ENCODE results near the gene OR51B2. TPM values are rescaled to one million over a fixed set of nuclear protein-coding genes. Genes with fewer than 3 reads are reported as not detected.
A peak's percentile ranks its signal among the peaks of the same experiment; 100 is the strongest.
"Not testable (repeated sequence)": the region's sequence is repeated elsewhere in the genome, so short reads cannot be mapped to it uniquely, and the experiment has no call there.

OR51B2 gene
- total and polyA plus RNA-seq, 2 donors (not counting 1 experiment from before 2014, with no cell fraction given) = not detected

DNA sequence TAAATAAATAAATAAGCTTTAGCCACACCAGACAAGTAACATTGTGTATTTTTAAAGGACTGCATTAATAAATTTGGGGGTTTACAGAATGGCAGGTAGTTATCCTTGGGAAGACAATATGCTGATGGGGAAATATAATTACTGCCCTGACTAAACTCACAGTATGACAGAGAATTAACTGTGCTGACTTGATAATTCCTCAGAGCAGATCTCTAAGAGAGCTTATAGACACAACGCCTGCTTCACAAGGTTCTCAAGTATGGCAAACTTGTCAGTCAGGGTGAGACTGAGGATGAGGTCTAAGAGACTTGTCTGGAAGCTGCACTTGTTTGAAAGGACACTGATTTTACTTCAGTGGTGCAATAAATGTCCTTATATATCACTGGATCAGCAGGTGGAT lies 25.6 kb downstream of the OR51B2 start:
- H3K79me2 ChIP-seq (ENCODE audit: control insufficient read depth, insufficient read depth, low read length) = no peaks in the 10 kb centered on the region
- no peak overlapping the region for H3K4me2 ChIP-seq (ENCODE audit: extremely low read depth, insufficient read depth, low read length)
- H3K9me3 ChIP-seq (ENCODE audit: control insufficient read depth, insufficient read depth, low read depth, low read length) = no peaks in the 10 kb centered on the region
- no peak for DNase-seq (ENCODE audit: low read depth in 2 of 2)
- no peaks in the 10 kb centered on the region for H3K27me3 ChIP-seq (ENCODE audit: control insufficient read depth, insufficient read depth, low read length)
- no peak overlapping the region for H3K9ac ChIP-seq (ENCODE audit: insufficient read depth, low read length)
- no peak overlapping the region for H2AFZ ChIP-seq (ENCODE audit: low read length)
- H4K20me1 ChIP-seq (ENCODE audit: control insufficient read depth, extremely low read depth, insufficient read depth, low read length) = no peaks in the 10 kb centered on the region
- H3K4me1 ChIP-seq (ENCODE audit: control insufficient read depth, extremely low read depth, insufficient read depth, low read length) = peaks cover 2% of the 10 kb centered on the region
- TF ChIP-seq, protein P1, sequence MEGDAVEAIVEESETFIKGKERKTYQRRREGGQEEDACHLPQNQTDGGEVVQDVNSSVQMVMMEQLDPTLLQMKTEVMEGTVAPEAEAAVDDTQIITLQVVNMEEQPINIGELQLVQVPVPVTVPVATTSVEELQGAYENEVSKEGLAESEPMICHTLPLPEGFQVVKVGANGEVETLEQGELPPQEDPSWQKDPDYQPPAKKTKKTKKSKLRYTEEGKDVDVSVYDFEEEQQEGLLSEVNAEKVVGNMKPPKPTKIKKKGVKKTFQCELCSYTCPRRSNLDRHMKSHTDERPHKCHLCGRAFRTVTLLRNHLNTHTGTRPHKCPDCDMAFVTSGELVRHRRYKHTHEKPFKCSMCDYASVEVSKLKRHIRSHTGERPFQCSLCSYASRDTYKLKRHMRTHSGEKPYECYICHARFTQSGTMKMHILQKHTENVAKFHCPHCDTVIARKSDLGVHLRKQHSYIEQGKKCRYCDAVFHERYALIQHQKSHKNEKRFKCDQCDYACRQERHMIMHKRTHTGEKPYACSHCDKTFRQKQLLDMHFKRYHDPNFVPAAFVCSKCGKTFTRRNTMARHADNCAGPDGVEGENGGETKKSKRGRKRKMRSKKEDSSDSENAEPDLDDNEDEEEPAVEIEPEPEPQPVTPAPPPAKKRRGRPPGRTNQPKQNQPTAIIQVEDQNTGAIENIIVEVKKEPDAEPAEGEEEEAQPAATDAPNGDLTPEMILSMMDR (conservative IDR thresholded peaks at IDR 0.05 in 1 of 2, IDR thresholded peaks at IDR 0.05 in 1 of 2; ENCODE audit: low read depth in 1 of 2, low read length in 2 of 2) = no peak
- TF ChIP-seq EZH2 (IDR thresholded peaks at IDR 0.05; ENCODE audit: low read length, missing control alignments) = no peak
- H3K27ac ChIP-seq (ENCODE audit: insufficient read depth, low read length) = no peak overlapping the region
- H3K36me3 ChIP-seq (ENCODE audit: control insufficient read depth, insufficient read depth, low read length) = no peaks in the 10 kb centered on the region
- no peak overlapping the region for H3K4me3 ChIP-seq (replicated peaks in 1 of 4; ENCODE audit: control extremely low read depth in 1 of 4, insufficient read depth in 1 of 4, low read depth in 3 of 4, low read length in 4 of 4)

DNA sequence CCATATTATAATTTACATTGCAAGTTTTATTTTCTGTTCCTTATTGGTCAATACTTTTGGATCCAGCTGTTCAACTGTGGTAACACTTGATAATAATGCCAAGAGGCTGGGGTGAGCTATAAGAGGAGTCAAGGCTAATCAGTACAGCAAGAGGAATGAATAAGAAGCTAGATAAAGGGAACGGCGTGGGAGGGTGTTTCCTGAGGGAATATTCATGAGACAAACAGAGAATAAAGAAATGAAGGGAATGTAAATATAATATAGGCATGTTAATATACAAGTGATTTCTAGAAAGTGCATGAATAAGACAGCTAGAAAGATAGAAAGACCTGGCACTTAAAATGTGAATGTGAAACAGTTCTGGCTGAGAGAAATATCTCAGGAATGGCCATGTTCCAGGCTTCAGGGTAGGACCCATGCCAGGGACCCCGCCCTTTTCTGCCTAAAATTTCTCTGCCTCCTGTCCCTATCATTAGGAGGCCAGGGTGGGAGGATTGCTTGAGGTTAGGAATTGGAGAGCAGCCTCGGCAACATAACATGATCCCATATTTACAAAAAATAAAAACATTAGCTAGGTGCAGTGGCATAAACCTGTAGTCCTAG lies 26.3 kb downstream of the OR51B2 start:
- Histone ChIP-seq H3K36me3 (ENCODE audit: control insufficient read depth, insufficient read depth, low read length) (no peaks in the 10 kb centered on the region), H3K9me3 (ENCODE audit: control insufficient read depth, insufficient read depth, low read depth, low read length) (no peaks in the 10 kb centered on the region), H3K4me2 (ENCODE audit: extremely low read depth, insufficient read depth, low read length) (no peak overlapping the region), H3K9ac (ENCODE audit: insufficient read depth, low read length) (no peak overlapping the region), H2AFZ (ENCODE audit: low read length) (peak overlapping the region; percentile 23), H3K27ac (ENCODE audit: insufficient read depth, low read length) (no peak overlapping the region), H3K4me3 (replicated peaks in 1 of 4; ENCODE audit: control extremely low read depth in 1 of 4, insufficient read depth in 1 of 4, low read depth in 3 of 4, low read length in 4 of 4) (no peak overlapping the region), H3K4me1 (ENCODE audit: control insufficient read depth, extremely low read depth, insufficient read depth, low read length) (peaks cover 2% of the 10 kb centered on the region), H4K20me1 (ENCODE audit: control insufficient read depth, extremely low read depth, insufficient read depth, low read length) (no peaks in the 10 kb centered on the region), H3K27me3 (ENCODE audit: control insufficient read depth, insufficient read depth, low read length) (no peaks in the 10 kb centered on the region), H3K79me2 (ENCODE audit: control insufficient read depth, insufficient read depth, low read length) (no peaks in the 10 kb centered on the region)
- no peak for TF ChIP-seq EZH2 (IDR thresholded peaks at IDR 0.05; ENCODE audit: low read length, missing control alignments)
- TF ChIP-seq, protein P1 (conservative IDR thresholded peaks at IDR 0.05 in 1 of 2, IDR thresholded peaks at IDR 0.05 in 1 of 2; ENCODE audit: low read depth in 1 of 2, low read length in 2 of 2) = no peak
- peak; percentile 13 to 15 for DNase-seq (ENCODE audit: low read depth in 2 of 2)

DNA sequence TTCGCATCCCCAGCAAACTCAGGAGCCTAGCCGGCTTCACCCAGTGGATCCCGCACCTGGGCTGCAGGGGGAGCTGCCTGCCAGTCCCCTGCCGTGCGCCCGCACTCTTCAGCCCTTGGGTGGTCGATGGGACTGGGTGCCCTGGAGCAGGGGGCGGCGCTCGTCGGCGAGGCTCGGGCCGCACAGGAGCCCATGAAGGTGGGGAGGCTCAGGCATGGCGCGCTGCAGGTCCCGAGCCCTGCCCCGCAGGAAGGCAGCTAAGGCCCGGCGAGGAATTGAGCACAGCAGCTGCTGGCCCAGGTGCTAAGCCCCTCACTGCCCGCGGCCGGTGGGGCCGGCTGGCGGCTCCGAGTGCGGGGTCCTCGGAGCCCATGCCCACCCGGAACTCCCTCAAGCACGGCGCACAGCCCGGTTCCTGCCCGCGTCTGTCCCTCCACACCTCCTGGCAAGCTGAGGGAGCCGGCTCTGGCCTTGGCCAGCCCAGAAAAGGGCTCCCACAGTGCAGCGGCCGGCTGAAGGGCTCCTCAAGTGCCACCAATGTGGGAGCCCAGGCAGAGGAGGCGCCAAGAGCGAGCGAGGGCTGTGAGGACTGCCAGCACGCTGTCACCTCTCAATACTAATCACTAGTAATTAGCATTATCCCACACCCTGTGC lies 29.6 kb downstream of the OR51B2 start:
- H3K9me3 ChIP-seq (ENCODE audit: control insufficient read depth, insufficient read depth, low read depth, low read length); H3K4me1 ChIP-seq (ENCODE audit: control insufficient read depth, extremely low read depth, insufficient read depth, low read length); H3K79me2 ChIP-seq (ENCODE audit: control insufficient read depth, insufficient read depth, low read length); H3K4me2 ChIP-seq (ENCODE audit: extremely low read depth, insufficient read depth, low read length); DNase-seq (ENCODE audit: low read depth in 2 of 2); H3K4me3 ChIP-seq (replicated peaks in 1 of 4; ENCODE audit: control extremely low read depth in 1 of 4, insufficient read depth in 1 of 4, low read depth in 3 of 4, low read length in 4 of 4); H2AFZ ChIP-seq (ENCODE audit: low read length); H3K27me3 ChIP-seq (ENCODE audit: control insufficient read depth, insufficient read depth, low read length); H3K36me3 ChIP-seq (ENCODE audit: control insufficient read depth, insufficient read depth, low read length); H3K9ac ChIP-seq (ENCODE audit: insufficient read depth, low read length); H3K27ac ChIP-seq (ENCODE audit: insufficient read depth, low read length); H4K20me1 ChIP-seq (ENCODE audit: control insufficient read depth, extremely low read depth, insufficient read depth, low read length): not testable (repeated sequence)

Data from fibroblast of lung (primary cell).